Mesendoderm (in vitro differentiated cells): ENCODE data around the gene SYNJ2.

Experiments
- DNase-seq: peaks from one replicate; pipeline ENCODE4 v3.0.0; 2013
- H2AK5ac ChIP-seq: 2 replicates; pipeline ENCODE4 v1.6.1; 2013; ENCODE audit warnings: low read length, inconsistent platforms
- H2BK120ac ChIP-seq: 2 replicates; pipeline ENCODE4 v1.6.1; 2013; ENCODE audit warnings: low read depth, mild to moderate bottlenecking, low read length, moderate library complexity, mixed read lengths
- H2BK15ac ChIP-seq: replicated peaks from 2 replicates; pipeline ENCODE4 v1.6.1; 2013; ENCODE audit warnings: low read depth, mild to moderate bottlenecking, moderate library complexity
- H2BK5ac ChIP-seq: 2 replicates; pipeline ENCODE4 v1.6.1; 2013; ENCODE audit warnings: low read length, inconsistent platforms
- H3K18ac ChIP-seq: 2 replicates; pipeline ENCODE4 v1.6.1; 2013; ENCODE audit warnings: mild to moderate bottlenecking, low read length, mixed read lengths
- H3K23ac ChIP-seq: one replicate; pipeline ENCODE4 v1.6.1; 2013; ENCODE audit warnings: low read length
- H3K27ac ChIP-seq: 2 replicates; pipeline ENCODE4 v1.5.1; 2013; ENCODE audit warnings: low read depth, mild to moderate bottlenecking, inconsistent platforms, low read length, moderate library complexity
- H3K27me3 ChIP-seq: 2 replicates; pipeline ENCODE4 v1.6.1; 2013; ENCODE audit warnings: low read length, control low read depth, mild to moderate bottlenecking, inconsistent platforms; ENCODE audit not compliant: insufficient read depth, poor library complexity
- H3K36me3 ChIP-seq: 2 replicates; pipeline ENCODE4 v1.6.1; 2013; ENCODE audit warnings: low read length, inconsistent platforms; ENCODE audit not compliant: control insufficient read depth, insufficient read depth
- H3K4ac ChIP-seq: one replicate; pipeline ENCODE4 v1.6.1; 2013; ENCODE audit warnings: low read depth, mild to moderate bottlenecking, low read length, moderate library complexity
- H3K4me1 ChIP-seq: 2 replicates; pipeline ENCODE4 v1.6.1; 2013; ENCODE audit warnings: low read depth, low read length, inconsistent platforms; ENCODE audit not compliant: control insufficient read depth
- H3K4me2 ChIP-seq: 2 replicates; pipeline ENCODE4 v1.6.1; 2013; ENCODE audit warnings: low read length
- H3K4me3 ChIP-seq: 2 replicates; pipeline ENCODE4 v1.5.1; 2013; ENCODE audit warnings: mild to moderate bottlenecking, low read length
- H3K56ac ChIP-seq: one replicate; pipeline ENCODE4 v1.6.1; 2013; ENCODE audit warnings: low read length
- H3K79me1 ChIP-seq: 2 replicates; pipeline ENCODE4 v1.6.1; 2013; ENCODE audit warnings: low read length, inconsistent platforms
- H3K79me2 ChIP-seq: 2 replicates; pipeline ENCODE4 v1.6.1; 2013; ENCODE audit warnings: mild to moderate bottlenecking, low read length; ENCODE audit not compliant: control insufficient read depth, insufficient read depth
- H3K9ac ChIP-seq: 2 replicates; pipeline ENCODE4 v1.6.1; 2013; ENCODE audit warnings: low read length, inconsistent platforms
- H4K5ac ChIP-seq: one replicate; pipeline ENCODE4 v1.6.1; 2013; ENCODE audit warnings: low read length
- H4K8ac ChIP-seq: one replicate; pipeline ENCODE4 v1.6.1; 2013; ENCODE audit warnings: low read depth, mild to moderate bottlenecking, control low read depth, low read length, moderate library complexity
- WGBS: extraction: QIAGEN DNeasy Blood & Tissue Kit; methylation state at CpG from one replicate; pipeline ENCODE4 v1.1.7; 2013; ENCODE audit warnings: low lambda C conversion rate, missing lambda C conversion rate; ENCODE audit not compliant: insufficient coverage; ENCODE audit errors: extremely low coverage; 5-methylcytosine and 5-hydroxymethylcytosine counted together

SYNJ2 gene

DNA sequence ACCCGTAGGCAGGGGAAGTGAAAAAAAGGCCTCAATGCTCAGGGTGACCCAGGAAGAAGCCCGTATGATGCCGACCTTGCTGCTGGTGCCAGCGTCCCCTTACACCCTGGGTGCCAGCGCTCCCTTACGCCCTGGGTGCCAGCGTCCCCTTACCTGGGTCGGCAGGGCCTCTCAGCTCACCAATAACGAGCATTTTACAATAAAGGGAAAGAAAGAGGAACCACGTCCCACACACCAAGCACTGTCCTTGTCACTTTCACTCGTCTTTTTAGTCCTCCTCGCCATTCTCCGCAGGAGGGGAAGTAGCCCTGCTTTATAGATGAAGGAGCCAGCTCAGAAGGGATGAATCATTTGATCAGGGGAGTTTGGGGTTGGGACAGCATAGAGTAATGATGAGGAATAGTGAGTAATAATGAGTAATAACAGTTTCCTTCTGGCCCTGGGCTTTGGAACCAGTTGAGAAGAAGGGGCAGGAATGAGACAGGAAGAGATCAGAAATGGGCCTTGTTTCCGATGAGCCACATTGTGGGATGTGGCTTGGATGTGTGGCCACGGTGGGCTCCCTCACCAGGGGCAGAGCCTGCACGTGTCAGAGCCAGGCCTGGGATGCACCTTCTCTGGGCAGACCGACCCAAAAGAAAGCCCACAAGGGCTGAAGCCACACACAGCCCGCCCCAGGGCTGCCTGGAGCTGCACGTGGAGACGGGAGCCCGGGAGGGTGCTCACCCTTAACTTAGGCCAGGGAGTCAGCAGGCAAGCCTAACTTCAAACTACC lies 75.7 kb downstream of the SYNJ2 start:
- no peak overlapping the region for H2BK120ac ChIP-seq
- no peak overlapping the region for H3K4ac ChIP-seq
- H3K27ac ChIP-seq: no peak overlapping the region
- H3K4me1 ChIP-seq: no peaks in the 10 kb centered on the region
- no peak overlapping the region for H3K4me3 ChIP-seq
- no CpG with 5 or more reads among the region's 21 CpGs for WGBS
- no peaks in the 10 kb centered on the region for H3K79me2 ChIP-seq
- no peak for DNase-seq
- H3K27me3 ChIP-seq: no peaks in the 10 kb centered on the region
- no peak overlapping the region for H4K8ac ChIP-seq
- H3K9ac ChIP-seq: no peak overlapping the region
- H2BK15ac ChIP-seq: no peak overlapping the region
- no peaks in the 10 kb centered on the region for H3K36me3 ChIP-seq
- H3K79me1 ChIP-seq: no peaks in the 10 kb centered on the region
- no peak overlapping the region for H3K56ac ChIP-seq
- H4K5ac ChIP-seq: no peak overlapping the region
- H2AK5ac ChIP-seq: no peak overlapping the region
- H3K23ac ChIP-seq: no peak overlapping the region
- H3K18ac ChIP-seq: no peak overlapping the region
- no peak overlapping the region for H3K4me2 ChIP-seq
- no peak overlapping the region for H2BK5ac ChIP-seq

DNA sequence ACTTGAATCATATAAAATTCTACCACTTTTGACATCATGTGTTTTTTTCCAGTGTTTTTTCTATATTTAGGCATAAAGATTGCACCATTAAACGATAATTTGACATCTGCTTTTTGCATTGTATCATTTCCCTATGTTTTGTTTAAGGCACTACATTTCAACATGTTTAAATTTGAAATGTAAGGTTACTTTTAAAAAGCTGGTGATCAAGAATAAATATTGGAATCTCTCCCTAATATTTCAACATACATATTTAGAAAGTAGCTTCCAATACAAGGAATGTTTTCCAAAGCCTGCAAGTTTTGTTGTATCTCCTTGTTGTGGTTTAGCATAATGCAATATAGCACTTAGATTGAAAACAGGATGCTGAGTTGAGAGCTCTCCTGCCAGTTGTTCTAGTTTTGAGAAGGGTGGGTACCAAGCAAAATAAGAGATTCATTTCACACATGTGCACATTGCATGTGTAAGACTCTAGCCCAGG lies 76.5 kb downstream of the SYNJ2 start:
- H3K36me3 ChIP-seq: no peaks in the 10 kb centered on the region
- H3K27ac ChIP-seq: no peak overlapping the region
- H3K18ac ChIP-seq: no peak overlapping the region
- no peaks in the 10 kb centered on the region for H3K4me1 ChIP-seq
- no peak overlapping the region for H2BK15ac ChIP-seq
- no peaks in the 10 kb centered on the region for H3K79me1 ChIP-seq
- no peak overlapping the region for H2BK120ac ChIP-seq
- no peak overlapping the region for H3K23ac ChIP-seq
- no peak overlapping the region for H2BK5ac ChIP-seq
- H4K5ac ChIP-seq: no peak overlapping the region
- H3K4me3 ChIP-seq: no peak overlapping the region
- H2AK5ac ChIP-seq: no peak overlapping the region
- H3K4ac ChIP-seq: no peak overlapping the region
- no peak overlapping the region for H3K9ac ChIP-seq
- no peaks in the 10 kb centered on the region for H3K27me3 ChIP-seq
- H3K4me2 ChIP-seq: no peak overlapping the region
- H3K79me2 ChIP-seq: no peaks in the 10 kb centered on the region
- H3K56ac ChIP-seq: no peak overlapping the region
- H4K8ac ChIP-seq: no peak overlapping the region
- DNase-seq: no peak
- no CpG with 5 or more reads among the region's 1 CpG for WGBS

DNA sequence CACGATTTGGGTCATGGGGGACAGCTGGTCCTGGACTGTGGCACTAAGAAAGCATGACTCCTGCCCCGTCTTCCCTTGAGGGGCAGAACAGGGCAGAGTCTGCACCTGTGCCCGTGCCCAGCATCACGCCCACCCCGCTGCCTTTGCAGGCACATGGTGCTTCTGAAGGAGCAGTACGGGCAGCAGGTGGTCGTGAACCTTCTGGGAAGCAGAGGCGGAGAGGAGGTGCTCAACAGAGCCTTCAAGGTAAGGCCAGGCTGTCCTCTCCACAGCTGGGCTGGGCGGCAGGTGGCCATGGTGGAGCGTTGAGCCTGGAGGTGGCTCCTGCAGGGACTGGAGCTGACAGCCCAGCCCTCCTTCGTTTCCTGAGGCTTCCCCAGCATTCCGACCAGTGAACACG lies 77.4 kb downstream of the SYNJ2 start:
- no peaks in the 10 kb centered on the region for H3K79me2 ChIP-seq
- H3K23ac ChIP-seq: no peak overlapping the region
- H4K8ac ChIP-seq: no peak overlapping the region
- no peak overlapping the region for H2BK5ac ChIP-seq
- no peaks in the 10 kb centered on the region for H3K27me3 ChIP-seq
- no peak overlapping the region for H3K4me3 ChIP-seq
- H4K5ac ChIP-seq: no peak overlapping the region
- no CpG with 5 or more reads among the region's 13 CpGs for WGBS
- H2BK15ac ChIP-seq: no peak overlapping the region
- H2BK120ac ChIP-seq: no peak overlapping the region
- DNase-seq: no peak
- H2AK5ac ChIP-seq: no peak overlapping the region
- H3K4me1 ChIP-seq: no peaks in the 10 kb centered on the region
- H3K4ac ChIP-seq: no peak overlapping the region
- H3K36me3 ChIP-seq: no peaks in the 10 kb centered on the region
- no peak overlapping the region for H3K18ac ChIP-seq
- no peak overlapping the region for H3K56ac ChIP-seq
- H3K79me1 ChIP-seq: no peaks in the 10 kb centered on the region
- no peak overlapping the region for H3K27ac ChIP-seq
- H3K4me2 ChIP-seq: no peak overlapping the region
- H3K9ac ChIP-seq: no peak overlapping the region

DNA sequence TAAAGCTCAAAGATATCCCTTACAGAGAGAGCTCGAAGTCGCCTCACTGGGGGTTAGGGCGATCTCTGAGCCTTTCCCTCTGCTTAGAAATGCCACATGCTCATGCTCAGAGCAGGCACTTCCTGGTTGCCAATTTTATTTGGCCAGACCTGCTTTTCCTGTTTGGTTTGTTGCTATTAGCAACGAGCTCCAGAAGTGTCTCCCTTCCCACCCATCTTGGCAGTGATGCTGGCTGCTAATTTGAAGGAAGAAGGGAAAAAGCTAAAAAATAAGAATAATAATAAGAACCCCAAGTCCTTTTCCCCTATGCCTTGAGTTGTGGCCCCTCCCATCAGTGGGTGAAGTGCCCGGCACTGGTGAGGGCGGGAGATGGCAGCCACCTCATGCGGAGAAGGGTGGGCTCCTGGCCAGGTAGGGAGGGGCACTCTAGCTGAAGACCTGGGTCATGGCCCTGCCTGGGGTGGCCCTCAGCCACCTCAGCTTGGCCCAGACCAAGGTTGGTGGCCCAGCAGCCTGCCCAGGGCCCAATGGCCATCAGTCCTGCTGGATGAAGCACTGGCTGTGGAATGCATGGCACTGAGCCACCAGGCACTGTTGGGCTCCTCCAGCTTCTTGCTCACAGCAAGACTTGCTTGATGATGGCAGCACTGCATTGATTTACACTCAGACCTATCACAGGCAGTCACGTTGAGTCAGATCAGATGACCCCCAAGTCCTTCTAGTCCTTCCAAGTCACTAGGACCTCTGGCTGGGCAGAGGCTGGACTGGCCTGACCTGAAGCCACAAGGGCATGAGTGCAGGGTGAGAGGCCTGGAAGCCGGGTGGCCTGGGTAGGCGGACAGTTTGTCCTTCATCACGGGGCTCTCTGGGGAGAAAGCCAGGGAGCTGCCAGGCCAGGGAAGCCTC lies 79.0 kb downstream of the SYNJ2 start:
- Histone ChIP-seq H2AK5ac (no peak overlapping the region), H4K5ac (no peak overlapping the region), H2BK15ac (no peak overlapping the region), H3K4me3 (no peak overlapping the region), H3K18ac (no peak overlapping the region), H3K79me1 (no peaks in the 10 kb centered on the region), H3K27ac (no peak overlapping the region), H3K79me2 (no peaks in the 10 kb centered on the region), H3K4me2 (no peak overlapping the region), H3K9ac (no peak overlapping the region), H3K23ac (no peak overlapping the region), H2BK5ac (no peak overlapping the region), H3K4ac (no peak overlapping the region), H3K56ac (no peak overlapping the region), H3K4me1 (no peaks in the 10 kb centered on the region), H3K27me3 (no peaks in the 10 kb centered on the region), H4K8ac (no peak overlapping the region), H3K36me3 (no peaks in the 10 kb centered on the region), H2BK120ac (no peak overlapping the region)
- peak; percentile 91 for DNase-seq
- WGBS: no CpG with 5 or more reads among the region's 11 CpGs

DNA sequence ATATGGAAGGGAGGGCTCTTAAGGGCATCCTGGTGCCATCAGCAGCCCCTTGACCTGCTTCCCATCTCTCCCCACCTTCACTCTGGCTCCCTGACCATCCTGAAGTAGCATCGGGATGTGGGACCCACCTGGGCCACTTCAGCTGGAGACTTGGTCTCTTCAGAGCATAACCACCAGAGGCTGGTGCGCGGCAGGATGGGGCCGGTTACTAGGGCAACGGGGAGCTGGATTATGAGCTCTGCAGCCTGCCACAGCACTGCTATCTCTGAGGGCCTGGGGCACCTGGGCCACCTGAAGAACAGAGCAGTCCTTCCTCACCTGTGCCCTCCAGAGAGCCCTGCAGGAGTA lies 79.7 kb downstream of the SYNJ2 start:
- Histone ChIP-seq H3K27ac (no peak overlapping the region), H3K23ac (no peak overlapping the region), H3K56ac (no peak overlapping the region), H3K4me1 (no peaks in the 10 kb centered on the region), H3K18ac (no peak overlapping the region), H2AK5ac (no peak overlapping the region), H4K5ac (no peak overlapping the region), H3K9ac (no peak overlapping the region), H3K4ac (no peak overlapping the region), H3K79me2 (no peaks in the 10 kb centered on the region), H3K79me1 (no peaks in the 10 kb centered on the region), H3K27me3 (no peaks in the 10 kb centered on the region), H3K36me3 (no peaks in the 10 kb centered on the region), H4K8ac (no peak overlapping the region), H2BK15ac (no peak overlapping the region), H2BK120ac (no peak overlapping the region), H3K4me3 (no peak overlapping the region), H2BK5ac (no peak overlapping the region), H3K4me2 (no peak overlapping the region)
- no CpG with 5 or more reads among the region's 5 CpGs for WGBS
- DNase-seq: no peak
